Endodermal cell (in vitro differentiated cells): ENCODE results near the gene TBC1D22B. TPM values are rescaled to one million over a fixed set of nuclear protein-coding genes. Genes with fewer than 3 reads are reported as not detected.

Experiments used
- DNase-seq: peaks from one replicate; pipeline ENCODE4 v3.0.0-alpha.2; 2017
- H3K27ac ChIP-seq: 2 replicates; pipeline ENCODE4 v1.5.1; 2013; ENCODE audit warnings: mild to moderate bottlenecking, low read depth, low read length, moderate library complexity
- H3K27me3 ChIP-seq: 2 replicates; pipeline ENCODE4 v1.6.1; 2013; ENCODE audit warnings: mild to moderate bottlenecking, low read length, moderate library complexity; ENCODE audit not compliant: insufficient read depth, control insufficient read depth, poor library complexity, severe bottlenecking
- H3K36me3 ChIP-seq: 2 replicates; pipeline ENCODE4 v1.7.0; 2013; ENCODE audit warnings: mild to moderate bottlenecking, low read length, moderate library complexity; ENCODE audit not compliant: control insufficient read depth, insufficient read depth
- H3K4me1 ChIP-seq: one replicate; pipeline ENCODE4 v1.7.0; 2013; ENCODE audit warnings: low read length; ENCODE audit not compliant: control insufficient read depth, insufficient read depth
- H3K4me3 ChIP-seq: 2 replicates; pipeline ENCODE4 v1.5.1; 2013; ENCODE audit warnings: mild to moderate bottlenecking, low read length, moderate library complexity
- H3K9ac ChIP-seq: 2 replicates; pipeline ENCODE4 v1.6.1; 2013; ENCODE audit warnings: mild to moderate bottlenecking, low read length, moderate library complexity; ENCODE audit not compliant: poor library complexity, severe bottlenecking; ENCODE audit errors: extremely low read depth
- H3K9me3 ChIP-seq: 2 replicates; pipeline ENCODE4 v1.6.1; 2013; ENCODE audit warnings: mild to moderate bottlenecking, low read length, moderate library complexity; ENCODE audit not compliant: control insufficient read depth
- H3K27ac Mint-ChIP-seq: 2 replicates; pipeline ENCODE4 v1.8.0; 2020; ENCODE audit warnings: mixed read lengths
- H3K27me3 Mint-ChIP-seq: 2 replicates; pipeline ENCODE4 v1.8.0; 2021; ENCODE audit warnings: mild to moderate bottlenecking, mixed read lengths; ENCODE audit not compliant: insufficient read depth
- H3K36me3 Mint-ChIP-seq: 2 replicates; pipeline ENCODE4 v1.8.0; 2020; ENCODE audit warnings: low read depth, mixed read lengths
- H3K4me1 Mint-ChIP-seq: 2 replicates; pipeline ENCODE4 v1.8.0; 2020; ENCODE audit warnings: mixed read lengths
- H3K4me3 Mint-ChIP-seq: 2 replicates; pipeline ENCODE4 v1.8.0; 2020; ENCODE audit warnings: mild to moderate bottlenecking, moderate library complexity, mixed read lengths
- H3K9me3 Mint-ChIP-seq: 2 replicates; pipeline ENCODE4 v1.8.0; 2020; ENCODE audit warnings: mild to moderate bottlenecking, mixed read lengths
- CTCF ChIP-seq: fragments of 200-600 bp; sonication (generic); conservative IDR thresholded peaks from 2 replicates; pipeline ENCODE4 v1.5.0; 2021; ENCODE audit warnings: antibody characterized with exemption, mild to moderate bottlenecking
- WGBS, 2 experiments: methylation state at CpG; one replicate each; pipeline versions ENCODE4 v1.1.5 to v1.1.7; 2013; ENCODE audit warnings: missing lambda C conversion rate in 2 of 2, mixed read lengths in 1 of 2; ENCODE audit not compliant: insufficient coverage in 1 of 2, insufficient read length in 1 of 2; 5-methylcytosine and 5-hydroxymethylcytosine counted together
- total RNA-seq, 2 donors: library from RNA; stranded (reverse); fragmentation: NEBNext Ultra II Directional in 1 of 2; extraction: Animal tissue kit (Norgen Biotek cat#: 25700) in 1 of 2; gene quantifications; 2 replicates in 1 of 2; 3 replicates in 1 of 2; pipeline ENCODE4 v1.2.1, GENCODE V29; 2021

TBC1D22B gene
- total RNA-seq, 2 donors from 2014 or later, result 13.8 to 20.1 TPM

DNA sequence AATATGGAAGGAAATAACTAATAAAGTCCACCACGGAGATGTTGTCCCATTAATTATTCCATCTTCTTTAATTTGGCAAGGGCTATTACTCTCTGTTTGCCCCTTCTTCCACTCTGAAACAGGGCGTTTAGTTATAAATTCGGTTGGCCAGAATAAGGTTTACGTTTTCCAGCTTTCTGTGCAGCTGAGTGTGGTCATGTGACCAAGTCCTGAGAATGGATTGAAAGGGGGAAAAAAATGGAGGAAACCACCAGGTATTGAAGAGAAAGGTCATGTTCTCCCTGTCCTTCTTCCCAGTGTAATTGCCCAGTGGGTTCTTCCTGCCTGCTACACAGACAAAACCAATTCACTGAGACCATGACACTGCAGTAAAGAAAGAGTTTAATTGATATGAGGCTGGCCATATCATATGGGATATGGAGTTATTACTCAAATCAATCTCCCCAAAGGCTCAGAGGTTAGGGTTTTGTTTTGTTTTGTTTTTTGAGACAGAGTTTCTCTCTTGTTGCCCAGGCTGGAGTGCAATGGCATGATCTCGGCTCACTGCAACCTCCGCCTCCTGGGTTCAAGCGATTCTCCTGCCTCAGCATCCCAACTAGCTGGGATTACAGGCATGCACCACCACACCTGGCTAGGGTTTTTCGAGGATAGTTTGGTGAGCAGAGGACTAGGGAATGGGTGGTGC lies 14.3 kb upstream of the TBC1D22B start:
- DNase-seq, result no peak
- H3K36me3 Mint-ChIP-seq, result no peaks in the 10 kb centered on the region
- no peak overlapping the region for H3K27ac Mint-ChIP-seq
- H3K4me3 Mint-ChIP-seq, result no peak overlapping the region
- peaks cover 4% of the 10 kb centered on the region for H3K9me3 Mint-ChIP-seq
- Histone ChIP-seq H3K27ac (no peak overlapping the region), H3K4me1 (no peaks in the 10 kb centered on the region), H3K9ac (no peak overlapping the region), H3K9me3 (no peaks in the 10 kb centered on the region), H3K27me3 (peaks cover 1% of the 10 kb centered on the region), H3K4me3 (no peak overlapping the region), H3K36me3 (no peaks in the 10 kb centered on the region)
- 94 to 97% methylated on average over 5 to 8 of the region's 8 CpGs for WGBS, 2 experiments
- TF ChIP-seq CTCF, result no peak
- H3K4me1 Mint-ChIP-seq, result no peaks in the 10 kb centered on the region
- peaks cover 15% of the 10 kb centered on the region for H3K27me3 Mint-ChIP-seq

DNA sequence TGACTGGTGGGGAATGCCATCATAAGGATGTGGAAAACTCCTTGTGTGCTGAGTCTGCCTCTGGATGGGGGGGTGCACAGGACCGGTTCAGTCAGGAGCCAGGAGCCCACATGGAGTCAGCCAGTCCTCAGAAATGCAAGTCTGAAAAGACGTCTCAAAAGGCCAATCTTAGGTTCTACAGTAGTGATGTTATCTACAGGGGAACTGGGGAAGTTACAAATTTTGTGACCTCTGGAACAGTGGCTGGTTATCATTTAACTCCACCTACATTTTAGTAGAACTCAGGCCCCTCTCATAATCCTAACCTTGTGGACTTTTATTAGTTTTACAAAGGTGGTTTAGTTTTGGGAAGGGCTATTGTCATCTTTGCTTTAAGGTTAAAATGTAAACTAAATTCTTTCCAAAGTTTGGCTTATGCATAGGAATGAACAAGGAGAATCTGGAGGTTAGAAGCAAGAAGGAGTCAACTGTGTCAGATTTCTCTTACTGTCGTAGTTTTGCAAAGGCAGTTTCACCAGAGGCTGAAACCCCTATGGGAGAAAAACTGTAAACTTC lies 13.7 kb upstream of the TBC1D22B start:
- peaks cover 4% of the 10 kb centered on the region for H3K9me3 Mint-ChIP-seq
- H3K27me3 Mint-ChIP-seq, result peaks cover 20% of the 10 kb centered on the region
- no peak overlapping the region for H3K27ac Mint-ChIP-seq
- peaks cover 7% of the 10 kb centered on the region for H3K27me3 ChIP-seq
- no peak overlapping the region for H3K27ac ChIP-seq
- H3K9me3 ChIP-seq, result no peaks in the 10 kb centered on the region
- no peak overlapping the region for H3K4me3 ChIP-seq
- no peaks in the 10 kb centered on the region for H3K4me1 ChIP-seq
- TF ChIP-seq CTCF, result no peak
- H3K4me3 Mint-ChIP-seq, result no peak overlapping the region
- H3K9ac ChIP-seq, result no peak overlapping the region
- H3K36me3 ChIP-seq, result no peaks in the 10 kb centered on the region
- no peak for DNase-seq
- 93% methylated on average over 3 of the region's 3 CpGs for WGBS, 2 experiments
- no peaks in the 10 kb centered on the region for H3K4me1 Mint-ChIP-seq
- no peaks in the 10 kb centered on the region for H3K36me3 Mint-ChIP-seq

DNA sequence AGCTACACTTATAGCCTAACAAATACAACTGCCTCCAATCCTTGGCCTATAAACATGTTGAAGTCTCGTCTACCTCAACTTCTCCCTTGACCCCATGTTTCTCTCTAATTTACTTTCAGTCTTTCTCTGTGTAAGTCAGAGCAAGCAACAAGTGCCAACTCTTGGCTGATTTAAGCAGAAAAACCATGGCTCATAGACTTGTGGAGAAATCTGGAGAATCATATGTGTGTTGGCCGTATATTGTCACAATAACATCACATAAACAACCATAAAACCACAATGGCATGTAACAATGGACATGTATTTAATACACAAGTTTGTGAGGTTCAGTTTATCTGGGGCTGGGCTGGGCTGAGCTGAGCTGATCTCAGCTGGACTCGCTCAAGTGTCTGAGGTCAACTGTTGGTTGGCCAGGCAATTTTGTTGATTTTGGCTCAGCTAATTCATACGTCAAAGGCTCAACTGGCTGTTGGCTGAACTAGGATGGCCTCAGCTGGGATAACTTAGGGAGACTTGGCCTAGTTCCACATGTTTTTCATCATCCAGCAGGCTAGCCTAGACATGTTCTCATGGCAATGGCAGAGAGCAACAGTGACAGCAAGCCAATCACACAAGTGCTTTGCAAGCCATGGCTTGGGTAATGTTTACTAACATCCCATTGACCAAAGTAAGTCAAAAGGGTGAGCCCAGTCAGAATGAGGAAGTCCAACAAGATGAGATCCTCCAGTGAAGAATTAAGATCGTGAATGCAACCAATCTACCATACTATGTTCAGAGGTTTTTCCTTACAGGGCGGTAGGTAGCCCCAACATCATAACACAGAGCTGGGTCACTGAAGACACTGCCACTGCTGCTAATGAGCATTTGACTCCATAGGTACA lies 12.9 kb upstream of the TBC1D22B start:
- Histone ChIP-seq H3K4me1 (no peaks in the 10 kb centered on the region), H3K9me3 (no peaks in the 10 kb centered on the region), H3K4me3 (no peak overlapping the region), H3K27me3 (peaks cover 13% of the 10 kb centered on the region), H3K36me3 (no peaks in the 10 kb centered on the region), H3K9ac (no peak overlapping the region), H3K27ac (no peak overlapping the region)
- H3K27me3 Mint-ChIP-seq, result peaks cover 26% of the 10 kb centered on the region
- no peak overlapping the region for H3K4me3 Mint-ChIP-seq
- 87 to 95% methylated on average over 5 to 6 of the region's 6 CpGs for WGBS, 2 experiments
- no peak for TF ChIP-seq CTCF
- H3K4me1 Mint-ChIP-seq, result no peaks in the 10 kb centered on the region
- H3K27ac Mint-ChIP-seq, result no peak overlapping the region
- H3K36me3 Mint-ChIP-seq, result no peaks in the 10 kb centered on the region
- peaks cover 4% of the 10 kb centered on the region for H3K9me3 Mint-ChIP-seq
- DNase-seq, result no peak
